Activated naive CD4-positive, alpha-beta T cell treated with anti-CD3 and anti-CD28 coated beads, Interleukin-2, amount 10 ng/mL, durations not matched to agents 7 days and 5 days (primary cell): ENCODE results near the gene GNAT1.

ENCODE experiments used
- CTCF ChIA-PET: fragments of 350-600 bp; sonication (Branson Sonifier 250); formaldehyde crosslinking; loops from one replicate; lab custom pipeline; 2021; ENCODE audit warnings: antibody characterized with exemption; lab: Charles Lee
- DNase-seq: peaks from one replicate; pipeline ENCODE4 v3.0.0-alpha.2; 2020
- H3K27ac Mint-ChIP-seq: one replicate; pipeline ENCODE4 v1.8.0; 2021; ENCODE audit warnings: mild to moderate bottlenecking, moderate library complexity, mixed read lengths
- H3K27me3 Mint-ChIP-seq: one replicate; pipeline ENCODE4 v1.8.0; 2021; ENCODE audit warnings: mild to moderate bottlenecking, mixed read lengths
- H3K36me3 Mint-ChIP-seq: one replicate; pipeline ENCODE4 v1.8.0; 2021; ENCODE audit warnings: mixed read lengths
- H3K4me1 Mint-ChIP-seq: one replicate; pipeline ENCODE4 v1.8.0; 2021; ENCODE audit warnings: mixed read lengths
- H3K4me3 Mint-ChIP-seq: one replicate; pipeline ENCODE4 v1.8.0; 2021; ENCODE audit warnings: mild to moderate bottlenecking, moderate library complexity, mixed read lengths
- H3K9me3 Mint-ChIP-seq: one replicate; pipeline ENCODE4 v1.8.0; 2021; ENCODE audit warnings: mixed read lengths

GNAT1 gene

GRCh38 chr3:50194128-50194902 lies 2.9 kb downstream of the GNAT1 start:
- Mint-ChIP-seq H3K27ac (no peak overlapping the region), H3K4me1 (peaks cover 13% of the 10 kb centered on the region), H3K36me3 (no peaks in the 10 kb centered on the region), H3K9me3 (no peaks in the 10 kb centered on the region), H3K4me3 (no peak overlapping the region), H3K27me3 (peaks cover 80% of the 10 kb centered on the region)
- CTCF ChIA-PET, result interaction anchor here (0.8 to 6.7 kb wide), 21 partner anchors 10 to 134 kb away, joined by 3 to 202 read pairs (median 6); partner anchors contain the start of genes LSMEM2, SLC38A3 and TUSC2
- peak; percentile 86 for DNase-seq

DNA sequence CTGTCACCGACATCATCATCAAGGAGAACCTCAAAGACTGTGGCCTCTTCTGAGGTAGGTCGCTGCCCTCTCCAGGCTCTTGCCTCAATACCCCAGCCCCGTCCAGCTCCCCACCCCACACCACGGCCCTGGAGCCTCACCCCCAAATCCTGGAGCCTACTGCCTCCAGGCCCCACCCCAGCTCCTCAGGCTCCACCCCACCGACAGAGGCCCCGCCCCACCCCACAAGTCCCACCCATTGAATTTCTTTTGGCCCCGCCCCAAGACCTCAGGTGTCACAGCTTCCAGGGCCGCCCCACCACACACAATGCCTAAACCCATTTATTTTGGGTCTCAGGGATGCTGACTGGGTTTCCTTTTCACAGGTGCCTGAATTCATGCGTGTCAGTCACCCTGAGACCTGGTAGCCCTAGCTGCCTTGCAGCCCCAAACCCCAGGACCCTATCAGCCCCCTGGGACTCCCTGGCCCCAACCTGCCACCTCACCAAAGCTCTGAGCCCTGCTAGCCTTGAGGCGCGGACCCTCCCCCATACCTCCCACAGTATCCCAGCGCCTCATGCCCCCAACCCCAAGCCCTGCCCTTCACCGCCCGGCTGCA lies 3.6 kb downstream of the GNAT1 start:
- DNase-seq, result no peak
- H3K27me3 Mint-ChIP-seq, result peaks cover 79% of the 10 kb centered on the region
- no peaks in the 10 kb centered on the region for H3K9me3 Mint-ChIP-seq
- H3K27ac Mint-ChIP-seq, result no peak overlapping the region
- H3K4me1 Mint-ChIP-seq, result peaks cover 13% of the 10 kb centered on the region
- CTCF ChIA-PET, result interaction anchor here (0.9 to 6.7 kb wide), 20 partner anchors 9 to 134 kb away, joined by 3 to 202 read pairs (median 6); partner anchors contain the start of genes LSMEM2, SLC38A3 and TUSC2
- H3K4me3 Mint-ChIP-seq, result no peak overlapping the region
- H3K36me3 Mint-ChIP-seq, result no peaks in the 10 kb centered on the region

DNA sequence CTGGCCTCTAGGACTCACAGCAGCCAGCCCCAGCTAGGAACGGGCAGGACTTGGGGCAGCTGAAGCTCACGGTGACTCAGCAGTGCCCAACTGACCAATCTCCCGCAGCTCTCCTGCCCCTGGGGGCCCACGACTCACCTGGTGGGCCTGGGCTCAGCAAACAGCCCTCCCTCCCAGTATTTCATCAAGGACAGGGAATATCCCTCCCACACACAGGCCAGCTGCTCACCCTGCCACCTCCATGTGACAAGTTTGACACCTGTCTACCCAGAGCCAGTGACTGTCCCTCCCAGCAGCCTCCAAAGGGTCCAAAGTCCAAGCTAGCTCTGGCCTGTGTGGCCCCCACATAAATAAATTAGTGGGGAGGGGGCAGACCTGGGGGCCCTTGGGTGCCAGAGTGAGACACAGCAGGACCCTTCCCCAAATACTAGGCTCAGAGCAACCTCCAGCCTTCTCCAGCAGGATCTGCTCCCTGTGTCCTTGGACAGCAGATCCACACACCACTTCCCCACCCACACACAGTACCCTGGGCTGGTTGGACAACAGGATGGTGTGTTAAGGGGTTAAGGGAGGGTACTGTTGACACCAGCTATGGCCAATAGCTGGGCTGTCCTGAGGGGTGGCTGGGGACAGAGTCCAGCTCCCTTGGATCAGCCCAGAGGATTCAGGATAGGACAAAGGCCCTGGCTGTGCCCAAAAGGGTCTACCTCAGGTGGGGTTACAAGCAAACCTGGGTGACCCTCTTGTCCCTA lies 4.3 kb downstream of the GNAT1 start:
- peaks cover 13% of the 10 kb centered on the region for H3K4me1 Mint-ChIP-seq

DNA sequence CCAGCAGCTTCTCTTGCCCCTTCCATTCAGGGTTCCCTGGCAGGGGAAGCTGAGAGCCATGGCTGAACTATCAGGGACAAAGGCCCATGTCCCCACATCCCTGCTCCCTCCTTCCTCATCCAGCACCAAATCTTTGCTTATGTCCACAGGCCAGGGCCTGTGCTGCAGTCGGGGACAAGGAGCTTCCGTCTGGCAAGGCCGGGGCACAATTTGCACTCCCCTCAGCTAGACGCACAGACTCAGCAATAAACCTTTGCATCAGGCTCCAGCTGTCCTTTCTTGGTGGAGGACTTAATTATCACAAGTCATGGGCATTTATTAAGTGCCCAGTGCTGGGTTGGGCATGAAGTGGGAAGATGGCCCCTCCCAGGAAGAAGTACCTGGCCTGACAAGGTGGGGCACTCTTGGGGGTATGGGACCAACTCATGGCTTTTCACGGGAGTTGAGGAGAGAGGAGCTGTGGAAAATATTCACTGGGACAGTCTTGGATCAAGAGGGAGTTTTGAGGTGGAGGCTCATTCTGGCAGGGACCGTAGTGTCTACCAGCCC lies 4.9 kb downstream of the GNAT1 start:
- Mint-ChIP-seq H3K4me3 (no peak overlapping the region), H3K9me3 (no peaks in the 10 kb centered on the region), H3K36me3 (no peaks in the 10 kb centered on the region), H3K27me3 (peaks cover 83% of the 10 kb centered on the region), H3K4me1 (peaks cover 13% of the 10 kb centered on the region), H3K27ac (no peak overlapping the region)
- DNase-seq, result no peak
- CTCF ChIA-PET, result interaction anchor here (0.8 to 6.7 kb wide), 7 partner anchors 14 to 76 kb away, joined by 3 to 202 read pairs (median 9); no protein-coding TSS in a partner anchor

More for the DNA sequence above, 4.3 kb downstream of the GNAT1 start:
- CTCF ChIA-PET, result interaction anchor here (0.8 to 6.7 kb wide), 17 partner anchors 8 to 133 kb away, joined by 3 to 202 read pairs (median 8); partner anchors contain the start of genes LSMEM2, SLC38A3 and TUSC2
- peaks cover 82% of the 10 kb centered on the region for H3K27me3 Mint-ChIP-seq
- no peak overlapping the region for H3K4me3 Mint-ChIP-seq
- no peak for DNase-seq
- no peaks in the 10 kb centered on the region for H3K36me3 Mint-ChIP-seq
- no peak overlapping the region for H3K27ac Mint-ChIP-seq
- no peaks in the 10 kb centered on the region for H3K9me3 Mint-ChIP-seq

DNA sequence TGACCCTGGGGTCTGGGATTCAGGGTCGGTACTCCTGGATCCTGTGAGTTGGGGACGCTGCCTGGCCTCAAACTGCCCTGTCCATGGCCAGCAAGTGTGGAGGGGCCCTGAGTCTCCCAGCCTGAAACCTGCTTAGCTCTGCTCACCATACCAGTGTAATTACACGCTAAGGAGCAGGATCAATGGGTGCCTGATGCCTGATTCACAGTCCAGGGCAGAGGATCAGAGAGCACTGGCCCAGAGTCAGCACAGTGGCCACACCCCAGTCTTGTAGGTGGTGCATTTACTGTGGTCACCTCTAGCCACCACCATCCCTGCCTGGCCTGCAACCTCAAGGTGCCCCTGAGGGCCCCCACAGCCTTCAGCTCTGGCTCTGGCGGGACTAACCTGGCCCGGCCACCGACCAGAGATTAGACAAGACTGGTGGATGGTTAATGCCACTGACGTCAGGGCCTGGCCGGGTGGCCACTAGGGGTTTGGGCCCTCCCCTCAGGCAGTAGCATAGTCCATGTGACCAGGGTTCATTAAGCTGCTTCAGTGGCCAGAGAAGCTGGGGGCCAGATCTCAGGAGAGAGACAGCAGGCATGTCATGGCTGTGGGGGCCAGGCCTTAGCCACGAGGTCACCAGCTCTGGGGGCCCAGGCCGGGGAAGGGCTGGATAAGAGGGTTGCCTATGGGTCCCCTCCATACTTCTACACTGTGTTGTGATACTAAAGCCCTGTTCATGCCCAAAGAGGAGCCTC lies 10.3 kb downstream of the GNAT1 start:
- CTCF ChIA-PET, result interaction anchor here (1.6 to 5.6 kb wide), 3 partner anchors 9 to 24 kb away, joined by 3 to 40 read pairs (median 11); partner anchors contain the start of gene GNAT1
- Mint-ChIP-seq H3K9me3 (no peaks in the 10 kb centered on the region), H3K27ac (no peak overlapping the region)

DNA sequence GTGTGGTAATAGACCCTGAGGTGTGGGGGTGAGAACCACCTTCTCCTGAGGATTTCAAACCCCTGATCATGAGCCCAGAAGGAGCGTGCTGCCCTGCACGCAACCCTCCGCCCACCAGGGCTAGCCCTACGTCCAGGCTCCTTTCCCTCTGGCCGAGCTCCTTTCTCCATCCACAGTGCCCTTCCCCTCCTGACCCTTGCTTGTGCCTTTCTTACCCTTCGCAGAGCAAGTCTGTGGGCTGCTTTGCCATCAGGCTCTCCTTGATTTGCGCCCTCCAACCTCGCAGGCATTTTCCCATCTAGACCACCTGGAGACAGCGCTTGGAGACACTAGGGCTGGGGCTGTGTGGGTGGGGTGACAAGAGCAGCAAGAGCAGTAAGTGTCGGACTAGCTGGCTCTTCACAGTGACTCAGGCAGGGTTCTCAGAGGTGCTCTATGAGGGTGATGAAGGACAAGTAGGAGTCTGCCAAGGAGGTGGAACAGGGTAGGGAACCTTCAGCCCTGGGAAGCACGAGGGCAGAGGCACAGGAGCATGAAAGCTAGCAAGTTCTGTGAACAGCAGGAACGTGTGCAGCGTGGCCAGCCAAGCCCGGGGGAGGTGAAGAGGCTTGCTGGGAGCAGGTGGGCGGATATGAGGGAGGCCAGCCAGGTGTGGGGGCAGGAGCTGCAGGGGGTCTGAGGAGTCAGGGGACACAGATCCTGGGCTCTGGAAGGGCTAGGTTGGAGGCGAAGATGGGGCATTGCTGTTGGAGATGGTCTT lies 11.1 kb downstream of the GNAT1 start:
- CTCF ChIA-PET, result interaction anchor here (1.6 to 5.6 kb wide), 4 partner anchors 9 to 23 kb away, joined by 3 to 40 read pairs (median 8); partner anchors contain the start of gene GNAT1
- peaks cover 91% of the 10 kb centered on the region for H3K27me3 Mint-ChIP-seq
- DNase-seq, result no peak
- H3K4me3 Mint-ChIP-seq, result no peak overlapping the region
- no peaks in the 10 kb centered on the region for H3K9me3 Mint-ChIP-seq
- H3K4me1 Mint-ChIP-seq, result peaks cover 2% of the 10 kb centered on the region
- no peaks in the 10 kb centered on the region for H3K36me3 Mint-ChIP-seq
- no peak overlapping the region for H3K27ac Mint-ChIP-seq

More for the DNA sequence above, 10.3 kb downstream of the GNAT1 start:
- Mint-ChIP-seq H3K4me1 (peaks cover 2% of the 10 kb centered on the region), H3K4me3 (no peak overlapping the region), H3K27me3 (peaks cover 85% of the 10 kb centered on the region), H3K36me3 (no peaks in the 10 kb centered on the region)
- no peak for DNase-seq

DNA sequence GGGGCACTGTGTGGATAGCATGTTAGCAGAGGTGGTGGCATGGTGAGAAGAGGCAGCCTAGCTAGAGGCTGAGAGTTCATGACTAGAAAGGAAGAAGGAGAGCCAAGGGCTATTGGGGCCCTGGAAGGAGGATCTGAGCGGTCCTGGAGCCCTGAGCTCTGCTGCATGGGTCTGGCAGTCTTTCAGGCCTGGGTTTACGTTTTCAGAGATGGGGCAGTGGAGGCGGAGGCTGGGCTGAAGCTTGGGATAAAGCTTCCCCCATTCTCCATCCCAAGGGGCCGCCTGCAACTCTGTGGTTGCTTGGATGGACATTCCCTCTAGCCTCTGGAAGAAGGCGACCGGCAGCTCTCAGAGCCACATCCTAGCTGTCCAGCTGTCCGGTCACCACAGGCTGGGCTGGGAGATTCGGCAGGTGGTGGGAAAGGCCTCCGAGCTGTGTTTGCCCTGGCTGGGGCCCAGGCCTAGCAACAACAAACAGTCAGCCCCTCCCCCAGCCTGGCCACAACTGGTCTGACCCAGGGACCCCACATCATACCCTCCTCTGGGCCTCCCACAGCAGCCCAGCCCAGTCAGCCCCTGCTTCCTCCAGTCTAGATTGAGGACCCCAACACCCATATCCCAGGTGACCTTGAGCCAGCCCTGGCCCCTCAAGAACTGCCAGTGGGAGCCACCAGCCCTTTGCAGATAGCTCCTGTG lies 11.9 kb downstream of the GNAT1 start:
- Mint-ChIP-seq H3K4me3 (no peak overlapping the region), H3K27me3 (peaks cover 91% of the 10 kb centered on the region), H3K4me1 (peaks cover 2% of the 10 kb centered on the region), H3K27ac (no peak overlapping the region), H3K36me3 (no peaks in the 10 kb centered on the region), H3K9me3 (no peaks in the 10 kb centered on the region)
- CTCF ChIA-PET, result interaction anchor here (0.9 to 5.6 kb wide), 5 partner anchors 10 to 400 kb away, joined by 3 to 40 read pairs (median 6); partner anchors contain the start of genes GNAT1 and INKA1
- no peak for DNase-seq

DNA sequence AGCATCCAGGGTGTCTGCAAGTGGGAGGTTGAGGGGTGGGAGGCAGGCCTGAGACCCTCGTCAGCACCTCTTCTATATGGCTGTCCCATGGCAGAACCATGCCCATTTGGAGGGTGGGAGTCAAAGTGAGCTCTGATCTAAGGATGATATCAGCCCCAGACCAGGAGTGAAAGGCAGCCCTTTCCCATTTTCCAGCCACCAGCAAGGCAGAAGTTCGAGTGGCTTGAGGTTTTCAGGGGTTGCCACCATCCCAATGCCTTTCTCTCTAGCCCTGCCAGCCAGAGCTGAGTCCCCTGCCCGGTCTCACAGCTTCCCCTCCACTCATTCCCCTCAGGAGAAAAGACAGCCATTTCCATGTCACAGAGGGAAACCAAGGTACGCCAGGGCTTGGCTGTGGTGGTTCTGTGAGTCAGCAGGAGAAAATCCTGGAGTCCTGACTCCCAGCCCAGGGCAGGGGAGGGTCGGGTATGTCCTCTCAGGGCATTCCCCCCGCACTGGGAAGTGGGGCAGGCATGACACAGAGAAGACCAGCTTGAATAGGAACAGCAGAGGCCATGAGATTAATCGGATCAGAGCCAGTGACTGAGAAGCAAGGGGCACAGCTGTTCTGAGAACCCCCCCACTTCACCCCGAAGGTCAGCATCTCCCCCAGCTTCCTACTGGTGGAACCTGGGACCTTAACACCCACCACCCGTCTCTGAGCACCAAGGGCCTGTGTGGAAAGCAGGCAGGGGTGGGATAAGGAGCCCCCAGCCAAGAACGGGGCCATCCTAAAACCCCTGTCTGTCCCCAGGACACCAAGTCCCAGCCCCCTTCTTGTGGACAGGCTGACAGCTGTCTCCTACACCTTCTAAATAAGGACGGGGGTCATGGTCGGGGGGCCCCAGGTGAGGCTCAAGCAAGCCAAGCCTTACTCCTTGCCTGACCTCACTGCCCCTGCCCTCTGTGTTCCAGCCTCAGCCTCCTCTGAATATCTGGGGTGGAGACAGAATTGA lies 12.7 kb downstream of the GNAT1 start:
- CTCF ChIA-PET, result interaction anchor here (0.9 to 5.6 kb wide), 4 partner anchors 11 to 401 kb away, joined by 3 to 40 read pairs (median 8); partner anchors contain the start of genes GNAT1 and INKA1
- Mint-ChIP-seq H3K27me3 (peaks cover 91% of the 10 kb centered on the region), H3K36me3 (no peaks in the 10 kb centered on the region), H3K4me3 (no peak overlapping the region), H3K4me1 (peaks cover 2% of the 10 kb centered on the region), H3K9me3 (no peaks in the 10 kb centered on the region), H3K27ac (no peak overlapping the region)
- no peak for DNase-seq

- DNase-seq, result peak; percentile 46
These were observed 13.5 kb downstream of the GNAT1 start, which contains the start of gene SLC38A3 for GRCh38 chr3:50204804-50205412. Gene SLC38A3 (plus strand): TSS chr3:50205271. CDS start chr3:50214200, 8,929 bp downstream.

DNA sequence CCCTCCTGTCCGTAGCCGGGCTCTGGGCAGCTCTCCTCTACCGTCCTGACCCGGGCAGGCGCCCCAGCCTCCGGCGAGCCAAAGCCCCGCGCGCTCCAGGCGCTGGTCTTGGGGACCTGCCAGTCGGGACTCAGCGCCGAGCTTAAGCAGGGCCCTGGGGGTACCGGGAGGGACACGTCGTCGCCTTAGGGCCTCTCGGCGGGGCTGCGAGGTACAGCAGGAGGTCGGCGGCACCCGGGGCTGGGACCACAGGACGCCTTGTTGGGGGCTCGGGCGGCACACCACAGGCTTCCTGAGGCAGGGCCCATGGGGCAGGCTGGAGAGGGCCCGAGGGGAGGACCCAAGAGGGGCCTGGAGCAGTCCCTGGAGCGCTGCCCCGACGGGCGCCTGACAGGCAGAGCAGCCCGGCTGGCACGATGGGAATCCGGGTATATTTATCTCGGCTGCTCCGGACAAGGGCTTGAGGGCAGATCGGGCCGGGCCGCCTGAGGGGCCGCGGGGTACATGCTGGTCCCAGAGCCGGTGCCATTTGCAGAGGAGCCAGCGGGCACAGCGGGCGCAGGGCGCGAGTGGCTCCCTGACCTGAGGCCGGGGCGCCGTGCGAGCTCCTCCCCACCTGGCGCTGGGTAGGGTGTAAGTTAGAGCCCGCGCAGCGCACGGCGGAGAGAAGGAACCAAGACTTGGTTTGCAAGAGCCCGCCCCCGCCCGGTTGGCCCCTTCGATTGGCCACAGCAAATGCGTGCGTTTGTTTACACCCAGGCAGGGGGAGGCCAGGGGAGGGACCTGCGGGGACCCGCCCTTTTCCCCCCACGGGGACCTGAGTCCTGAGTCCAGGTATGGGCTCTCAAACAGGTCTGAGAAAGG lies 14.2 kb downstream of the GNAT1 start:
- Mint-ChIP-seq H3K4me1 (peaks cover 2% of the 10 kb centered on the region), H3K4me3 (no peak overlapping the region), H3K27ac (no peak overlapping the region), H3K36me3 (no peaks in the 10 kb centered on the region), H3K9me3 (no peaks in the 10 kb centered on the region), H3K27me3 (peaks cover 92% of the 10 kb centered on the region)
- DNase-seq, result peak; percentile 62
- CTCF ChIA-PET, result interaction anchor here (5.6 kb wide), 1 partner anchor 13 kb away, joined by 40 read pairs; the partner anchor contains the start of gene GNAT1

More at GRCh38 chr3:50204804-50205412, 13.5 kb downstream of the GNAT1 start, which contains the start of gene SLC38A3:
- Mint-ChIP-seq H3K36me3 (no peaks in the 10 kb centered on the region), H3K4me1 (peaks cover 2% of the 10 kb centered on the region), H3K27me3 (peaks cover 94% of the 10 kb centered on the region), H3K9me3 (no peaks in the 10 kb centered on the region), H3K4me3 (no peak within 1 kb of the TSS), H3K27ac (no peak within 1 kb of the TSS)
- CTCF ChIA-PET, result interaction anchor here (5.6 kb wide), 1 partner anchor 12 kb away, joined by 40 read pairs; the partner anchor contains the start of gene GNAT1
